CMK (cell line): ENCODE results near the gene ARRB1.
"Not testable (repeated sequence)": the region's sequence is repeated elsewhere in the genome, so short reads cannot be mapped to it uniquely, and the experiment has no call there.

Experiments used
- DNase-seq: peaks from one replicate; pipeline ENCODE4 v3.0.0-alpha.2; 2010; ENCODE audit warnings: low read depth

Gene ARRB1

GRCh38 chr11:75298976-75299260 lies 52.5 kb downstream of the ARRB1 start:
- DNase-seq: no peak

GRCh38 chr11:75298191-75298975 lies 53.1 kb downstream of the ARRB1 start:
- no peak for DNase-seq

- no peak for DNase-seq
These were observed 57.6 kb downstream of the ARRB1 start for GRCh38 chr11:75293903-75294302.

GRCh38 chr11:75292943-75293342 lies 58.5 kb downstream of the ARRB1 start:
- DNase-seq: no peak

- no peak for DNase-seq
These were observed 59.7 kb downstream of the ARRB1 start for GRCh38 chr11:75291741-75292140.

GRCh38 chr11:75289919-75290318 lies 61.5 kb downstream of the ARRB1 start:
- no peak for DNase-seq

GRCh38 chr11:75289511-75289760 lies 62.0 kb downstream of the ARRB1 start:
- no peak for DNase-seq

GRCh38 chr11:75287579-75287978 lies 63.9 kb downstream of the ARRB1 start:
- DNase-seq: no peak

GRCh38 chr11:75286826-75287465 lies 64.5 kb downstream of the ARRB1 start:
- no peak for DNase-seq

- DNase-seq: no peak
These were observed 65.6 kb downstream of the ARRB1 start for GRCh38 chr11:75285776-75286360.

- no peak for DNase-seq
These were observed 68.0 kb downstream of the ARRB1 start for GRCh38 chr11:75283391-75283931.

- DNase-seq: no peak
These were observed 69.9 kb downstream of the ARRB1 start for GRCh38 chr11:75281469-75282095.

- no peak for DNase-seq
These were observed 70.5 kb downstream of the ARRB1 start for GRCh38 chr11:75280770-75281468.

- DNase-seq: peak; percentile 60
These were observed 71.2 kb downstream of the ARRB1 start for GRCh38 chr11:75280227-75280701.

- no peak for DNase-seq
These were observed 72.2 kb downstream of the ARRB1 start for GRCh38 chr11:75279273-75279672.

- no peak for DNase-seq
These were observed 73.3 kb downstream of the ARRB1 start for GRCh38 chr11:75277991-75278790.

GRCh38 chr11:75277211-75277805 lies 74.2 kb downstream of the ARRB1 start:
- DNase-seq: no peak

GRCh38 chr11:75276686-75277085 lies 74.8 kb downstream of the ARRB1 start:
- no peak for DNase-seq

- DNase-seq: no peak
These were observed 75.3 kb downstream of the ARRB1 start for GRCh38 chr11:75276186-75276585.

- DNase-seq: peak; percentile 69
These were observed 75.9 kb downstream of the ARRB1 start for GRCh38 chr11:75275581-75275980.

- DNase-seq: not testable (repeated sequence)
These were observed 76.7 kb downstream of the ARRB1 start for GRCh38 chr11:75274716-75275115.
